Stimulated activated CD4-positive, alpha-beta T cell treated with anti-CD3 and anti-CD28 coated beads, TNF-alpha, amount 100 ng/mL, for 4 hours (primary cell): ENCODE results near the gene MICALL2.

Experiments used
- DNase-seq, 3 experiments: peaks; one replicate each; pipeline ENCODE4 v3.0.0-alpha.2; 2020; ENCODE audit warnings: low read depth in 3 of 3

MICALL2 gene

GRCh38 chr7:1433128-1433920 lies 25.9 kb downstream of the MICALL2 start:
- no peak for DNase-seq

GRCh38 chr7:1432411-1433082 lies 26.7 kb downstream of the MICALL2 start:
- DNase-seq, result peak; percentile 66 to 83 (median 70)

- no peak for DNase-seq
Measured at GRCh38 chr7:1431634-1432380, 27.5 kb downstream of the MICALL2 start.

- DNase-seq, result no peak
Measured at GRCh38 chr7:1431226-1431625, 28.0 kb downstream of the MICALL2 start.

GRCh38 chr7:1430056-1430845 lies 29.0 kb downstream of the MICALL2 start:
- no peak for DNase-seq

GRCh38 chr7:1428941-1429501 lies 30.2 kb downstream of the MICALL2 start:
- DNase-seq, result no peak

- DNase-seq, result no peak
Measured at GRCh38 chr7:1427064-1427657, 32.1 kb downstream of the MICALL2 start.

GRCh38 chr7:1426474-1426873 lies 32.8 kb downstream of the MICALL2 start:
- no peak for DNase-seq

GRCh38 chr7:1425292-1426136 lies 33.8 kb downstream of the MICALL2 start:
- DNase-seq, result no peak

- DNase-seq, result no peak
Measured at GRCh38 chr7:1424041-1424440, 35.2 kb downstream of the MICALL2 start.

GRCh38 chr7:1423264-1423811 lies 35.9 kb downstream of the MICALL2 start:
- no peak for DNase-seq

- no peak for DNase-seq
Measured at GRCh38 chr7:1422512-1423263, 36.6 kb downstream of the MICALL2 start.

GRCh38 chr7:1421946-1422345 lies 37.3 kb downstream of the MICALL2 start:
- no peak for DNase-seq

- DNase-seq, result no peak
Measured at GRCh38 chr7:1421020-1421790, 38.1 kb downstream of the MICALL2 start.

GRCh38 chr7:1419688-1420087 lies 39.6 kb downstream of the MICALL2 start:
- DNase-seq, result no peak

- no peak for DNase-seq
Measured at GRCh38 chr7:1419310-1419634, 40.0 kb downstream of the MICALL2 start.

GRCh38 chr7:1418505-1419309 lies 40.6 kb downstream of the MICALL2 start:
- DNase-seq, result no peak
